ENCODE data around the gene HNF1B.

The HNF1B gene

GRCh38 chr17:37774504-37774903 is 29.6 kb upstream of the HNF1B start:
- TF ChIP-seq SNAI2 (CRISPR knock-in tag; IDR thresholded peaks at IDR 0.05) = no peak
- no peak for TF ChIP-seq ZNF565 (CRISPR knock-in tag; conservative IDR thresholded peaks at IDR 0.05; ENCODE audit: low read depth)
- no peak for TF ChIP-seq BACH2 (CRISPR knock-in tag; IDR thresholded peaks at IDR 0.05; ENCODE audit: borderline replicate concordance)
- TF ChIP-seq TOX (CRISPR knock-in tag; IDR thresholded peaks at IDR 0.05; ENCODE audit: borderline replicate concordance) = no peak
- no peak for TF ChIP-seq ZFP3 (CRISPR knock-in tag; IDR thresholded peaks at IDR 0.05)
- TF ChIP-seq CSDC2 (CRISPR knock-in tag; IDR thresholded peaks at IDR 0.05) = no peak
- TF ChIP-seq CSRNP3 (CRISPR knock-in tag; IDR thresholded peaks at IDR 0.05) = no peak
- TF ChIP-seq ZNF8 (CRISPR knock-in tag; IDR thresholded peaks at IDR 0.05) = no peak
- TF ChIP-seq POU6F1 (CRISPR knock-in tag; IDR thresholded peaks at IDR 0.05; ENCODE audit: borderline replicate concordance, low read depth) = no peak
- TF ChIP-seq ISL1 (CRISPR knock-in tag; IDR thresholded peaks at IDR 0.05) = no peak
- no peak for TF ChIP-seq ZNF70 (CRISPR knock-in tag; IDR thresholded peaks at IDR 0.05)
- TF ChIP-seq OSR1 (CRISPR knock-in tag; IDR thresholded peaks at IDR 0.05) = no peak
- no peak for TF ChIP-seq ARNTL (CRISPR knock-in tag; IDR thresholded peaks at IDR 0.05; ENCODE audit: borderline replicate concordance, low read depth)
- no peak for TF ChIP-seq TCF4 (CRISPR knock-in tag; IDR thresholded peaks at IDR 0.05; ENCODE audit: borderline replicate concordance)
- TF ChIP-seq PPARA (CRISPR knock-in tag; IDR thresholded peaks at IDR 0.05; ENCODE audit: borderline replicate concordance) = no peak
- no peak for TF ChIP-seq ZC3H10 (CRISPR knock-in tag; IDR thresholded peaks at IDR 0.05)
- TF ChIP-seq TSHZ2 (CRISPR knock-in tag; IDR thresholded peaks at IDR 0.05) = no peak
- TF ChIP-seq CREB5 (CRISPR knock-in tag; IDR thresholded peaks at IDR 0.05; ENCODE audit: low read depth) = no peak
- TF ChIP-seq RARB (CRISPR knock-in tag; IDR thresholded peaks at IDR 0.05) = no peak
- TF ChIP-seq PATZ1 (CRISPR knock-in tag; IDR thresholded peaks at IDR 0.05; ENCODE audit: borderline replicate concordance) = no peak
- no peak for ATAC-seq

- no peak for ATAC-seq
- no peak for TF ChIP-seq POU6F1 (CRISPR knock-in tag; IDR thresholded peaks at IDR 0.05; ENCODE audit: borderline replicate concordance, low read depth)
These were observed 28.1 kb upstream of the HNF1B start for GRCh38 chr17:37772982-37773381.

Data from SK-N-SH treated with all-trans-retinoic acid at 6 μM for 48 hours (cell line).